HG03066 (cell line): ENCODE data around the gene THRB.

Source experiments
- ATAC-seq: cut with Tn5 transposase; IDR thresholded peaks from one replicate; pipeline ENCODE4 v1.9.1; 2021; ENCODE audit warnings: low read depth; ENCODE audit not compliant: unreplicated experiment

THRB gene

DNA sequence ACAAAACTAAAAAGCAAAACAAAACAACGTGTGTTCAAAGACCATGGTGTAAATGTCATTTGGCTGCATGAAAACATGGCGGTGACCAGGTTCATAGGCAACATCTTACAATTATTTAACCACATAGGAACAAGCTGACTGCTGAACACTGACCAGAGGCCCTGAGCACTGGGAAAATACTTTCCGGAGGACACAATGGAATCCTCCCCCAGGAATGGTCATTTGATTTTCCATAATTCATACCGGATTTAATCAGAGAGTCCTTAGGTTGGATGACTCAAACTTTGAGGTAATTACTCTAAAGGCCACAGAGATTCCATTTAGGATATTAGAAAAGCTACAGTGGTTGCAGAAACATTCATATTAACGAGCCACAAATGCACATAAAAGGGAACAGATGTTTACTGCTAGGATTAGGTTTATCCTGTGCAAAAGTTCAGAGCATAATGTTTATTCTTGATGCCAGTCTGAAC is 294.8 kb downstream of the THRB start:
- no peak for ATAC-seq

DNA sequence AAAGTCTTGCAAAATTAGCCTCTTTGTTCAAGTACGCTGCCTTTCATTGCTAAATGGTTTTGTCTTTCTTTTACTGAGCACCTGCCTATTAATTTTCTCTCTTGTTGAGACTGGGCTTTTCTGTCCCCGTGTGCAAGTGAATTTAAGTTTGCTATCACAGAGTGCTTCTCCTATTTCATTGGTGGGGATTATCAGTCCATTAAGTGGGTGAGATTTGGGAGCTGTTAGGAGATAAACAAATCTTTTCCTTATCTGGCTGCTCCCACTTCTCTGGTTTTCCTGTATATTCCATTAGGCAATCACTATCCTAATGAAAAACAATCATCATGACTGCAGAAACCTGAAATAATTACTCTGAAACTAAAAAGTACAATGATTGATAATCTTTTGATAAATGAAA is 295.4 kb downstream of the THRB start:
- ATAC-seq, result no peak

- no peak for ATAC-seq
Observed at GRCh38 chr3:24198728-24199127, 295.9 kb downstream of the THRB start.

GRCh38 chr3:24197809-24198208 is 296.8 kb downstream of the THRB start:
- no peak for ATAC-seq

- ATAC-seq, result no peak
Observed at GRCh38 chr3:24196526-24196925, 298.1 kb downstream of the THRB start.

- no peak for ATAC-seq
Observed at GRCh38 chr3:24195504-24196230, 299.0 kb downstream of the THRB start.

- ATAC-seq, result no peak
Observed at GRCh38 chr3:24192469-24193056, 302.1 kb downstream of the THRB start.

GRCh38 chr3:24191801-24192403 is 302.7 kb downstream of the THRB start:
- ATAC-seq, result no peak

DNA sequence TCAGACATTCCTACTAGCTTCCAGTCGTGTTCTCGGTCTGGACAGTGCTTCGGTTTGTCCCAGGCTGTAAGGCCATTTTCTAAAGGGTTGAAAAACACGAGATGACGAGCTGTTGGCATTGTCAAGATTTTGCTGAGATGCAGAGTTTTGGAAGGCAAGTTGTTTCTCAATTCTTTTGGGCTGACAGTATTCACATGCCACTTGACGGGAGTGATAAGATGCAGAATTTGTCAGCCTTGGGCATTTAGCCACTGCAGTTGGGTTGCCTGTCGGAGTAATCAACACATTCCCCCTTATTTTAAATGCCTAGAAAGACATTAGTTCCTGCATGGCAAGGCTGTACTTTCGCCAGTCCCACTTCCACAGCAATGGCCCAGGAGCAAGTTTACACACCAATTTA is 304.4 kb downstream of the THRB start:
- no peak for ATAC-seq

DNA sequence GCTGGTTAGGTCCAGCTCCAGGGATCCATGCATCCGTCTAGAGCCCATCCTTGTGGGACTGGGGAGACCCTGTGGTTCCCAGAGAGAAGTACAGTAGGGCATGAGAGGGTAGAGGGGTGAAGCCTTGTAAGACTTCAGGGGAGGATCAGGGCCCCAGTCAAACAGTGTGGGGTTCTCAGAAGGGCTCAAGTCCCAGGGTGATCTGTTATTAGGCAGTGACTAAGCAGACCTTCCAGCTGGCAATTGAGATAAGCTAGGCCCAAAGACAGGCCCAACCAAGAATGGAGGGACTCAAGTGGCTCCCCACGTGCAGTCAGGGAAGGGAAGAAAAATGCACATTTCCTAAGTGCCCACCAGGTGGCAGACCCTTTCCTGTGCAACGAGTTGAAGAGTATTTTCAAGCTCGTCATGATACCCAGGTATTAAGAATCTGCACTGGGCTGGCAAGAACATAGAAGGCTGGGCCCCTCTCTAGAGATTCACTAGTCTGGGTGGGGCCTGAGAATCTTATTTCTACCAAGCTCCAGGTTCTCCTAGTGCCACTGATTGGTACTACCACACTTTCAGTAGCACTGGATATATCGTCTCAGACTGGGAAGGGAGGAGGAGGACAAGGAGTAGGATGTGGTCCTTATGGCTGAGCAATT is 308.8 kb downstream of the THRB start:
- peak; percentile 70 for ATAC-seq

GRCh38 chr3:24184528-24185176 is 310.0 kb downstream of the THRB start:
- no peak for ATAC-seq

DNA sequence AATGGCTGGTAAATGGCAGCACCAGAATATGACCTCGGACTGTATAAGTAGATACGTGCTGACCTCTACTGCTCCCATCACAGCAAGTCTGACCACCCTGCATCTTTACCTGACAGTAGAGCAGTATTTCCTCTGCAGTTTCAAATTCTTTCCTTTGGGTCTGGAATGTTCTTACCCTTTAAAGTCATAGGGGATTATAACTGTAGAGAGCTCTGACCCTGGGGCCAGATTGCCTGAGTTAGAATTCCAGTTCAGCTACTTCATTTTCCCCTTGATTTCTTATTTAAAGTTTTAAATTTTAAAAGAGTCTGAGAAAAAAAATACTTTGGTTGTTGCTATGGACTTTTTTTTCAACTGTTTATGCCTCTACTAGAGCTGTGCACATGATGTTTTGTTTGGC is 311.9 kb downstream of the THRB start:
- no peak for ATAC-seq

DNA sequence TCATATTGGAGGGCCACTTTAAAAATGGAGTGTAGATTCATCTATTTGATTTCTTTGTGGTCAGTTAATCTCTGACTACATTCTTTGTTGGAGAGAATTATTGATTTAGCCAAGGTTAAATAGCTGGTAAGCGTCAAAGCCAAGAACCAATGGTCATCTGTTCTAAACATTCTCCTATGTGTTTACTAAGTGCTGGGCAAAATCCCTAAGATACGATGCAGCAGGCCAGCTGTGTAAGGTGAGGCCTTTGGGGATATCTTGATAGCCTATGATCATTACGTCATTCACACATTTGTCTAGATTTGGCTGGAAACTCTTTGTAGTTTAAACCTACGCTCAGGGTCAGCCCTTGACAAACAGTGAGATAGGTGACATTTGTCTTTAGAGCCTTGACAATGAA is 313.4 kb downstream of the THRB start:
- ATAC-seq, result no peak

DNA sequence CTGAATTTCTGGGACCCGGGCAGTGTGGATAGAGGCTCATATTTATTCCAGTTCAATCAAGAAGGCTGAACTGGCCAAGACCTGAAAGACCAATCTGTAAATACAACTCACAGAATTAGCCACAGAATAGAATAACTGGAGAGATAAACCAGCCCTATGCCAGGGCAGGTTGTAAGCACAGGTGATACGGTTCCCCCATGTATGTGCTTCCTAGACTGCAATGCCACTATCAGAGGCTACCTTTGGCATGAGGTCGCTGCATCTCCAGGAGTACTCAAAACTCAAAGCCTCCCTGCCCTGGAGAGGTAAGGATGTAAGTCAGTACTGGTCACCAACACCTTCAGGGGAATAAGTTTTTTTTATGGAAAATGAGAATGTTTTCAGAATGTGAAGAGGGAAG is 314.0 kb downstream of the THRB start:
- no peak for ATAC-seq

DNA sequence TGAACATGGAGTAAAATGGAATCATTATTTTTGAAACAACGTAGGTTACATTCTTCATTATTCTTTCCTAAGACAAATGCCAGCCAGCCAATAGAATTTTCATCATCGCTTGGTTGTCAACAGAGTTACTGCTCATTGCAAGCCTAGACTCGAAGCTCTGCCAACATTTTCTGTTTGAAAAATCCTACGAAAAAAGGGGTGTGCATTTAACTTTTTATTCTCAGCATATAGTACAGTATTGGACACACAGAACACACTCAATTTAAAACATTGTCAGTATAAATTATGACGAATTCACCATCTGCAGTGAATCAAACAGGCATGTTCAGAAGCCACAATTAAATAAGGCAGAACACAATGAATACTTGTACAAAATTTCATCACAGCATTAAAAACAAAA is 317.4 kb downstream of the THRB start:
- ATAC-seq, result no peak

DNA sequence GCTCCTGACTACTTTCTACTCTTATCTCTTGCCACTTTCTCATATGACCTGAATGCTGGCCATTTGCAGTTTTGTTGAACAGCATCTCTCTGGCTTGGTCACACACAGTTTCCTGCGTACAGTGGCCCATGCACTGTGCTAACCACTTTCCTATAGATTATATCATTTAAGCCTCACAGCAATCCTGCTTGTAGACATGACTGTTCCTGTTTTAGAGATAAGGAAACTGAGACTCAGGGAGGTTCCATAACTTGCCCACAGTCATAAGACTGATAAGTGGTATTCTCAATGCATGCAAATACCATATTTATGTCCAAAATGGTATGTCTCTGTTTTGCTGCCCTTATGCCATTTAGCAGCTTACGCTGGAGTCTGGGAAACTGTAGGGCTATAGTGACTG is 320.0 kb downstream of the THRB start:
- no peak for ATAC-seq

- no peak for ATAC-seq
Observed at GRCh38 chr3:24168977-24169376, 325.7 kb downstream of the THRB start.

DNA sequence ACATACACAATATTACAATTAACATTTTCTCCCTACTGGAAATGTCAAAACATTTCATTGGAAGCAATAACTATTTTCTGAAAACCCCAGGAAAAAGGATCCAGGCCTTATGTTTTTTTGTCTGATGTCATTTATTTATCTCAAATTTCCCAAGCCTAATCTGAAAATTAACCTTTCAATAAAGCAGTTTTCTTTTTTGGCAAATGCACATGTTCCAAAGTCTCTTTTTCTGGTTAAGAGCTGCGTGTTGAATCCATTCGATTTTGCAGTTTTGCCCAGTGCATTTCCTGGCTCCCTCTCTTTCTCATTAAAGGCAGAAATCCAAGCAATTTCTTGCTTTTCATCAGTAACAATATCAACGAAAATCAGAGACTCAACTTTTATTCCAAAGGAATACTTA is 327.2 kb downstream of the THRB start:
- no peak for ATAC-seq

DNA sequence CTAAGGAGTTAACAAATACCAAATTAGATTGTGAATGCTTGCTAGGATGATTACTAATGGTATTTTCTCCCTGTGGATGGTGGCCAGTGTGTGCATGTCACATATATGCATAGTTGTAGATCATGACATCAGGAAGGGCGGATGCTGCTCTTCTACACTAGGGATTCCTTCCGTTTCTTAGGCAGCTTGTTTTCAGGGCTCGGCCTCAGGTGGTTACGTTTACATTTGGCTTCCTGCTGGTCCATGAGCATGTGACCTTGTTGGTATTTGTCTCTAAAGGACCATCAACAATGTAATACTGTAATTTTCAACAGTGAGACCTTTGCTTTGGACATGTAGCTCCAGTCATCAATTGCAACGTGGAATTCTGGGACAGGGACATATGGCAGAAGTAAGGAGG is 328.1 kb downstream of the THRB start:
- ATAC-seq, result no peak

- no peak for ATAC-seq
Observed at GRCh38 chr3:24165603-24165982, 329.1 kb downstream of the THRB start.

GRCh38 chr3:24164967-24165602 is 329.6 kb downstream of the THRB start:
- no peak for ATAC-seq
